GM12878 (cell line): Measurements from ENCODE around the gene ARMH1.

Experiments
- CEBPB ChIP-seq, 2 experiments: fragments of 150-350 bp in 1 of 2; IDR thresholded peaks; 2 replicates each; pipeline ENCODE4 v1.6.1; 2012 to 2014; ENCODE audit warnings: low read depth in 2 of 2, low read length in 2 of 2, borderline replicate concordance in 1 of 2, inconsistent platforms in 1 of 2
- EP300 ChIP-seq, 2 experiments: fragments of 150-350 bp in 1 of 2; IDR thresholded peaks; 2 replicates each; pipeline ENCODE4 v1.6.1; 2011 to 2012; ENCODE audit warnings: low read depth in 2 of 2, low read length in 2 of 2, borderline replicate concordance in 1 of 2, improper control_type of control experiment in 1 of 2, inconsistent platforms in 1 of 2; ENCODE audit not compliant: control insufficient read depth in 1 of 2
- ESRRA ChIP-seq: IDR thresholded peaks from 2 replicates; pipeline ENCODE4 v1.6.1; 2012; ENCODE audit warnings: mild to moderate bottlenecking, low read length, improper control_type of control experiment
- GABPA ChIP-seq: IDR thresholded peaks from 2 replicates; pipeline ENCODE4 v1.6.1; 2014; ENCODE audit warnings: antibody characterized with exemption, low read depth, mild to moderate bottlenecking, inconsistent platforms
- MTA2 ChIP-seq: fragments of 450-650 bp; IDR thresholded peaks from 2 replicates; pipeline ENCODE4 v1.6.1; 2016; ENCODE audit warnings: low read depth, mild to moderate bottlenecking, moderate library complexity
- POLR2AphosphoS5 ChIP-seq: IDR thresholded peaks from 2 replicates; pipeline ENCODE4 v1.6.1; 2011; ENCODE audit warnings: mild to moderate bottlenecking, low read length, inconsistent platforms
- SMC3 ChIP-seq: IDR thresholded peaks from 2 replicates; pipeline ENCODE4 v1.6.1; 2011; ENCODE audit warnings: low read length, improper control_type of control experiment, borderline replicate concordance
- SP1 ChIP-seq: IDR thresholded peaks from one replicate; pipeline ENCODE4 v1.6.1; 2011; ENCODE audit warnings: low read depth, low read length
- TF ChIP-seq, protein P1 (sequence below): fragments of 450-650 bp; IDR thresholded peaks from 2 replicates; pipeline ENCODE4 v1.6.1; 2014; ENCODE audit warnings: mild to moderate bottlenecking
- TF ChIP-seq, protein P2 (sequence below), 3 experiments: IDR thresholded peaks in 2 of 3; conservative IDR thresholded peaks in 1 of 3; 2 replicates each; pipeline ENCODE4 v1.5.1; 2011; ENCODE audit warnings: low read depth in 3 of 3, low read length in 3 of 3, mild to moderate bottlenecking in 3 of 3, control low read depth in 2 of 3, moderate library complexity in 2 of 3, inconsistent platforms in 1 of 3, mixed read lengths in 1 of 3; ENCODE audit not compliant: control insufficient read depth in 2 of 3, insufficient read depth in 1 of 3; ENCODE audit errors: extremely low read depth in 1 of 3

DNA sequence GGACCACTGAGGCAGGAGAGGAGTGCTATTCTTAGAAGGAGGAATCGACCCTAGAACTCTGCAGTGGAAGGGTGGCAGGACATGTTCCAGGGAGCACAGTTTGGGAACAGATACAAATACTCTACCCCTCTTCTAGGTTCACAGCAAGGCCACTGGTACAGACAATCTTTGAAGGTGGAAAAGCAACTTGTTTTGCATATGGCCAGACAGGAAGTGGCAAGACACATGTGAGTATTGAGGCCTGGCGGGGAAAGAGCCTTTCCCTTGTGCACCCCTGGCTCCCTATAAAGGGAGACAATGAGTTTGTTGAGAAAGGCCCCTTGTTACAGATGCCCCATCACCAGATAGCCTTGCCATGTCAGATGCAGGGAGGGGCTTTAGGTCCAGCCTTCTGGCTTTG, 82.9 kb downstream of the ARMH1 start:
- TF ChIP-seq, protein P1, sequence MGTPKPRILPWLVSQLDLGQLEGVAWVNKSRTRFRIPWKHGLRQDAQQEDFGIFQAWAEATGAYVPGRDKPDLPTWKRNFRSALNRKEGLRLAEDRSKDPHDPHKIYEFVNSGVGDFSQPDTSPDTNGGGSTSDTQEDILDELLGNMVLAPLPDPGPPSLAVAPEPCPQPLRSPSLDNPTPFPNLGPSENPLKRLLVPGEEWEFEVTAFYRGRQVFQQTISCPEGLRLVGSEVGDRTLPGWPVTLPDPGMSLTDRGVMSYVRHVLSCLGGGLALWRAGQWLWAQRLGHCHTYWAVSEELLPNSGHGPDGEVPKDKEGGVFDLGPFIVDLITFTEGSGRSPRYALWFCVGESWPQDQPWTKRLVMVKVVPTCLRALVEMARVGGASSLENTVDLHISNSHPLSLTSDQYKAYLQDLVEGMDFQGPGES, result no peak
- TF ChIP-seq SMC3 (no peak), EP300 (IDR thresholded peaks at IDR 0.05; ENCODE audit: borderline replicate concordance in 1 of 2, control insufficient read depth in 1 of 2, low read depth in 2 of 2, low read length in 2 of 2) (no peak), CEBPB (IDR thresholded peaks at IDR 0.05; ENCODE audit: borderline replicate concordance in 1 of 2, low read depth in 2 of 2, low read length in 2 of 2) (no peak), POLR2AphosphoS5 (no peak), SP1 (no peak), ESRRA (no peak), GABPA (no peak), MTA2 (no peak)
- TF ChIP-seq, protein P2, sequence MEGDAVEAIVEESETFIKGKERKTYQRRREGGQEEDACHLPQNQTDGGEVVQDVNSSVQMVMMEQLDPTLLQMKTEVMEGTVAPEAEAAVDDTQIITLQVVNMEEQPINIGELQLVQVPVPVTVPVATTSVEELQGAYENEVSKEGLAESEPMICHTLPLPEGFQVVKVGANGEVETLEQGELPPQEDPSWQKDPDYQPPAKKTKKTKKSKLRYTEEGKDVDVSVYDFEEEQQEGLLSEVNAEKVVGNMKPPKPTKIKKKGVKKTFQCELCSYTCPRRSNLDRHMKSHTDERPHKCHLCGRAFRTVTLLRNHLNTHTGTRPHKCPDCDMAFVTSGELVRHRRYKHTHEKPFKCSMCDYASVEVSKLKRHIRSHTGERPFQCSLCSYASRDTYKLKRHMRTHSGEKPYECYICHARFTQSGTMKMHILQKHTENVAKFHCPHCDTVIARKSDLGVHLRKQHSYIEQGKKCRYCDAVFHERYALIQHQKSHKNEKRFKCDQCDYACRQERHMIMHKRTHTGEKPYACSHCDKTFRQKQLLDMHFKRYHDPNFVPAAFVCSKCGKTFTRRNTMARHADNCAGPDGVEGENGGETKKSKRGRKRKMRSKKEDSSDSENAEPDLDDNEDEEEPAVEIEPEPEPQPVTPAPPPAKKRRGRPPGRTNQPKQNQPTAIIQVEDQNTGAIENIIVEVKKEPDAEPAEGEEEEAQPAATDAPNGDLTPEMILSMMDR (IDR thresholded peaks at IDR 0.05 in 2 of 3, conservative IDR thresholded peaks at IDR 0.05 in 1 of 3; ENCODE audit: control insufficient read depth in 2 of 3, extremely low read depth in 1 of 3, insufficient read depth in 1 of 3, low read depth in 3 of 3, low read length in 3 of 3), result no peak
